ENCODE measurements around the gene IL17RD. TPM values are rescaled to one million over a fixed set of nuclear protein-coding genes. Genes with fewer than 3 reads are reported as not detected.

Gene IL17RD
- total RNA-seq, 5 donors from 2014 or later (not counting 1 experiment from before 2014, with no cell fraction given): 0.05 to 0.38 (median 0.10) TPM; not detected in 1

GRCh38 chr3:57145852-57146251 is 19.3 kb downstream of the IL17RD start:
- no peaks in the 10 kb centered on the region for H3K9me3 Mint-ChIP-seq
- no peak overlapping the region for H3K27ac Mint-ChIP-seq
- CTCF ChIA-PET: no interaction called here
- H3K27me3 Mint-ChIP-seq: peaks cover 32 to 40% of the 10 kb centered on the region in 2 donors
- H3K27ac ChIP-seq (ENCODE audit: low read length): no peak overlapping the region
- WGBS (ENCODE audit: insufficient coverage): 60% methylated on average over 2 of the region's 13 CpGs
- H3K4me3 Mint-ChIP-seq: no peak overlapping the region
- no peaks in the 10 kb centered on the region for H3K4me1 ChIP-seq (ENCODE audit: control insufficient read depth in 1 of 2, extremely low read depth in 1 of 2, insufficient read depth in 2 of 2, low read length in 2 of 2)
- no peaks in the 10 kb centered on the region for H3K36me3 Mint-ChIP-seq
- DNase-seq (no peak), ATAC-seq (replicated peaks in 1 of 4) (no peak)
- H3K27me3 ChIP-seq (replicated peaks in 1 of 2; ENCODE audit: control insufficient read depth in 2 of 2, extremely low read depth in 1 of 2, insufficient read depth in 2 of 2, low read length in 1 of 2): peaks cover 4 to 17% of the 10 kb centered on the region in 2 experiments
- no peaks in the 10 kb centered on the region for H3K36me3 ChIP-seq (ENCODE audit: control insufficient read depth in 2 of 2, extremely low read depth in 1 of 2, insufficient read depth in 1 of 2, low read length in 1 of 2)
- no peaks in the 10 kb centered on the region for H3K4me1 Mint-ChIP-seq
- POLR2A ChIA-PET: no interaction called here
- H3K4me3 ChIP-seq (ENCODE audit: control insufficient read depth in 1 of 2, extremely low read depth in 1 of 2, low read length in 1 of 2): no peak overlapping the region
- H3K9me3 ChIP-seq: no peaks in the 10 kb centered on the region

GRCh38 chr3:57144952-57145351 is 20.2 kb downstream of the IL17RD start:
- Histone ChIP-seq H3K27ac (ENCODE audit: low read length) (no peak overlapping the region), H3K4me1 (ENCODE audit: control insufficient read depth in 1 of 2, extremely low read depth in 1 of 2, insufficient read depth in 2 of 2, low read length in 2 of 2) (no peaks in the 10 kb centered on the region), H3K4me3 (ENCODE audit: control insufficient read depth in 1 of 2, extremely low read depth in 1 of 2, low read length in 1 of 2) (no peak overlapping the region), H3K36me3 (ENCODE audit: control insufficient read depth in 2 of 2, extremely low read depth in 1 of 2, insufficient read depth in 1 of 2, low read length in 1 of 2) (no peaks in the 10 kb centered on the region), H3K9me3 (no peaks in the 10 kb centered on the region), H3K27me3 (replicated peaks in 1 of 2; ENCODE audit: control insufficient read depth in 2 of 2, extremely low read depth in 1 of 2, insufficient read depth in 2 of 2, low read length in 1 of 2) (peaks cover 4 to 16% of the 10 kb centered on the region in 2 experiments)
- Mint-ChIP-seq H3K9me3 (no peaks in the 10 kb centered on the region), H3K36me3 (no peaks in the 10 kb centered on the region), H3K27ac (no peak overlapping the region), H3K27me3 (peaks cover 30 to 33% of the 10 kb centered on the region in 2 donors), H3K4me3 (no peak overlapping the region), H3K4me1 (no peaks in the 10 kb centered on the region)
- ATAC-seq (replicated peaks in 1 of 4): no peak
- ChIA-PET CTCF (interaction anchor here (0.5 to 0.6 kb wide), 2 partner anchors 28 to 992 kb away, joined by 3 to 5 read pairs; no protein-coding TSS in a partner anchor), POLR2A (no interaction called here)
- DNase-seq: no peak
- WGBS (ENCODE audit: insufficient coverage): 60% methylated on average over 3 of the region's 3 CpGs

GRCh38 chr3:57143886-57144459 is 21.2 kb downstream of the IL17RD start:
- H3K4me3 Mint-ChIP-seq: no peak overlapping the region
- ATAC-seq (replicated peaks in 1 of 4) (no peak), DNase-seq (no peak)
- no peaks in the 10 kb centered on the region for H3K9me3 Mint-ChIP-seq
- no peaks in the 10 kb centered on the region for H3K4me1 Mint-ChIP-seq
- peaks cover 30 to 33% of the 10 kb centered on the region in 2 donors for H3K27me3 Mint-ChIP-seq
- no peak overlapping the region for H3K27ac Mint-ChIP-seq
- Histone ChIP-seq H3K36me3 (ENCODE audit: control insufficient read depth in 2 of 2, extremely low read depth in 1 of 2, insufficient read depth in 1 of 2, low read length in 1 of 2) (no peaks in the 10 kb centered on the region), H3K27me3 (replicated peaks in 1 of 2; ENCODE audit: control insufficient read depth in 2 of 2, extremely low read depth in 1 of 2, insufficient read depth in 2 of 2, low read length in 1 of 2) (peaks cover 4 to 12% of the 10 kb centered on the region in 2 experiments), H3K4me1 (ENCODE audit: control insufficient read depth in 1 of 2, extremely low read depth in 1 of 2, insufficient read depth in 2 of 2, low read length in 2 of 2) (no peaks in the 10 kb centered on the region), H3K9me3 (no peaks in the 10 kb centered on the region), H3K4me3 (ENCODE audit: control insufficient read depth in 1 of 2, extremely low read depth in 1 of 2, low read length in 1 of 2) (no peak overlapping the region), H3K27ac (ENCODE audit: low read length) (no peak overlapping the region)
- 72% methylated on average over 3 of the region's 4 CpGs for WGBS (ENCODE audit: insufficient coverage)
- no peaks in the 10 kb centered on the region for H3K36me3 Mint-ChIP-seq
- ChIA-PET POLR2A (no interaction called here), CTCF (no interaction called here)

- ATAC-seq (replicated peaks in 1 of 4): no peak
These were observed 22.8 kb downstream of the IL17RD start for GRCh38 chr3:57142411-57142723.

GRCh38 chr3:57141719-57142410 is 23.3 kb downstream of the IL17RD start:
- Histone ChIP-seq H3K4me1 (ENCODE audit: control insufficient read depth in 1 of 2, extremely low read depth in 1 of 2, insufficient read depth in 2 of 2, low read length in 2 of 2) (no peaks in the 10 kb centered on the region), H3K4me3 (ENCODE audit: control insufficient read depth in 1 of 2, extremely low read depth in 1 of 2, low read length in 1 of 2) (no peak overlapping the region), H3K36me3 (ENCODE audit: control insufficient read depth in 2 of 2, extremely low read depth in 1 of 2, insufficient read depth in 1 of 2, low read length in 1 of 2) (no peaks in the 10 kb centered on the region), H3K9me3 (no peaks in the 10 kb centered on the region), H3K27me3 (replicated peaks in 1 of 2; ENCODE audit: control insufficient read depth in 2 of 2, extremely low read depth in 1 of 2, insufficient read depth in 2 of 2, low read length in 1 of 2) (peaks cover 4 to 12% of the 10 kb centered on the region in 2 experiments), H3K27ac (ENCODE audit: low read length) (no peak overlapping the region)
- no peak for ATAC-seq (replicated peaks in 1 of 4)
- Mint-ChIP-seq H3K36me3 (no peaks in the 10 kb centered on the region), H3K27me3 (peaks cover 27 to 30% of the 10 kb centered on the region in 2 donors), H3K27ac (no peak overlapping the region), H3K4me3 (no peak overlapping the region), H3K4me1 (no peaks in the 10 kb centered on the region), H3K9me3 (no peaks in the 10 kb centered on the region)
- WGBS (ENCODE audit: insufficient coverage): 0% methylated on average over 2 of the region's 5 CpGs
- DNase-seq: no peak
- ChIA-PET CTCF (no interaction called here), POLR2A (no interaction called here)

More at GRCh38 chr3:57142411-57142723, 22.8 kb downstream of the IL17RD start:
- 79% methylated on average over 5 of the region's 11 CpGs for WGBS (ENCODE audit: insufficient coverage)
- Mint-ChIP-seq H3K27me3 (peaks cover 28 to 32% of the 10 kb centered on the region in 2 donors), H3K4me1 (no peaks in the 10 kb centered on the region), H3K4me3 (no peak overlapping the region), H3K27ac (no peak overlapping the region), H3K36me3 (no peaks in the 10 kb centered on the region), H3K9me3 (no peaks in the 10 kb centered on the region)
- H3K4me1 ChIP-seq (ENCODE audit: control insufficient read depth in 1 of 2, extremely low read depth in 1 of 2, insufficient read depth in 2 of 2, low read length in 2 of 2): no peaks in the 10 kb centered on the region
- H3K4me3 ChIP-seq (ENCODE audit: control insufficient read depth in 1 of 2, extremely low read depth in 1 of 2, low read length in 1 of 2): no peak overlapping the region
- no peak for DNase-seq
- H3K9me3 ChIP-seq: no peaks in the 10 kb centered on the region
- H3K27ac ChIP-seq (ENCODE audit: low read length): no peak overlapping the region
- ChIA-PET CTCF (no interaction called here), POLR2A (no interaction called here)
- no peaks in the 10 kb centered on the region for H3K36me3 ChIP-seq (ENCODE audit: control insufficient read depth in 2 of 2, extremely low read depth in 1 of 2, insufficient read depth in 1 of 2, low read length in 1 of 2)
- H3K27me3 ChIP-seq (replicated peaks in 1 of 2; ENCODE audit: control insufficient read depth in 2 of 2, extremely low read depth in 1 of 2, insufficient read depth in 2 of 2, low read length in 1 of 2): peaks cover 4 to 12% of the 10 kb centered on the region in 2 experiments

GRCh38 chr3:57140894-57141293 is 24.3 kb downstream of the IL17RD start:
- no peaks in the 10 kb centered on the region for H3K36me3 Mint-ChIP-seq
- peaks cover 22 to 30% of the 10 kb centered on the region in 2 donors for H3K27me3 Mint-ChIP-seq

More at GRCh38 chr3:57140894-57141293, 24.3 kb downstream of the IL17RD start:
- WGBS (ENCODE audit: insufficient coverage): 57% methylated on average over 1 of the region's 5 CpGs
- Histone ChIP-seq H3K9me3 (no peaks in the 10 kb centered on the region), H3K27ac (ENCODE audit: low read length) (no peak overlapping the region), H3K4me3 (ENCODE audit: control insufficient read depth in 1 of 2, extremely low read depth in 1 of 2, low read length in 1 of 2) (no peak overlapping the region), H3K27me3 (replicated peaks in 1 of 2; ENCODE audit: control insufficient read depth in 2 of 2, extremely low read depth in 1 of 2, insufficient read depth in 2 of 2, low read length in 1 of 2) (peaks cover 4 to 15% of the 10 kb centered on the region in 2 experiments), H3K4me1 (ENCODE audit: control insufficient read depth in 1 of 2, extremely low read depth in 1 of 2, insufficient read depth in 2 of 2, low read length in 2 of 2) (no peaks in the 10 kb centered on the region), H3K36me3 (ENCODE audit: control insufficient read depth in 2 of 2, extremely low read depth in 1 of 2, insufficient read depth in 1 of 2, low read length in 1 of 2) (no peaks in the 10 kb centered on the region)
- ChIA-PET CTCF (no interaction called here), POLR2A (no interaction called here)
- no peak overlapping the region for H3K4me3 Mint-ChIP-seq
- ATAC-seq (replicated peaks in 1 of 4) (no peak), DNase-seq (no peak)
- H3K9me3 Mint-ChIP-seq: no peaks in the 10 kb centered on the region
- no peaks in the 10 kb centered on the region for H3K4me1 Mint-ChIP-seq
- no peak overlapping the region for H3K27ac Mint-ChIP-seq
